Activated T-cell treated with anti-CD3 and anti-CD28 coated beads, Interleukin-2, amount 50 U/mL, for 4 hours (primary cell): ENCODE measurements around the gene KIAA1191. TPM values are rescaled to one million over a fixed set of nuclear protein-coding genes. Genes with fewer than 3 reads are reported as not detected.
A peak's percentile ranks its signal among the peaks of the same experiment; 100 is the strongest.

ENCODE experiments used
- ATAC-seq, 2 donors: fragments of 200-7000 bp; cut with Tn5 transposase; one replicate each; pipeline ENCODE4 v1.10.0; 2021
- DNase-seq: peaks from one replicate; pipeline ENCODE4 v3.0.0-alpha.2; 2020
- H3K27me3 Mint-ChIP-seq: one replicate; pipeline ENCODE4 v1.8.0; 2021; ENCODE audit warnings: low read depth, mixed read lengths
- H3K36me3 Mint-ChIP-seq: one replicate; pipeline ENCODE4 v1.8.0; 2022; ENCODE audit warnings: mixed read lengths; ENCODE audit not compliant: insufficient read depth
- H3K4me1 Mint-ChIP-seq: one replicate; pipeline ENCODE4 v1.8.0; 2021; ENCODE audit warnings: low read depth, mixed read lengths
- H3K4me3 Mint-ChIP-seq: one replicate; pipeline ENCODE4 v1.8.0; 2021; ENCODE audit warnings: mild to moderate bottlenecking, moderate library complexity, mixed read lengths
- H3K9me3 Mint-ChIP-seq: one replicate; pipeline ENCODE4 v1.8.0; 2021; ENCODE audit warnings: mixed read lengths
- total RNA-seq, 3 donors: library from RNA; stranded (reverse); gene quantifications; one replicate each; pipeline ENCODE4 v1.2.1, GENCODE V29; 2021

Gene KIAA1191
- total RNA-seq, 3 donors from 2014 or later, result 33.0 to 36.2 (median 34.1) TPM

- Mint-ChIP-seq H3K4me3 (no peak overlapping the region), H3K27me3 (no peaks in the 10 kb centered on the region), H3K4me1 (no peaks in the 10 kb centered on the region), H3K36me3 (peaks cover 10% of the 10 kb centered on the region), H3K9me3 (no peaks in the 10 kb centered on the region)
- no peak for ATAC-seq
- DNase-seq, result no peak
Observed at GRCh38 chr5:176394881-176395675, 33.5 kb upstream of the KIAA1191 start.

- Mint-ChIP-seq H3K4me1 (peaks cover 3% of the 10 kb centered on the region), H3K4me3 (no peak overlapping the region), H3K9me3 (no peaks in the 10 kb centered on the region), H3K27me3 (no peaks in the 10 kb centered on the region), H3K36me3 (peaks cover 10% of the 10 kb centered on the region)
- DNase-seq, result no peak
- no peak for ATAC-seq
Observed at GRCh38 chr5:176394096-176394495, 32.5 kb upstream of the KIAA1191 start.

- DNase-seq (no peak), ATAC-seq (no peak)
- Mint-ChIP-seq H3K4me1 (peaks cover 7% of the 10 kb centered on the region), H3K36me3 (peaks cover 11% of the 10 kb centered on the region), H3K4me3 (no peak overlapping the region), H3K9me3 (no peaks in the 10 kb centered on the region), H3K27me3 (no peaks in the 10 kb centered on the region)
Observed at GRCh38 chr5:176392526-176392925, 31.0 kb upstream of the KIAA1191 start.

GRCh38 chr5:176391999-176392398, 30.4 kb upstream of the KIAA1191 start:
- Mint-ChIP-seq H3K4me3 (no peak overlapping the region), H3K36me3 (peaks cover 15% of the 10 kb centered on the region), H3K9me3 (no peaks in the 10 kb centered on the region), H3K27me3 (no peaks in the 10 kb centered on the region), H3K4me1 (peaks cover 12% of the 10 kb centered on the region)
- no peak for ATAC-seq
- DNase-seq, result no peak

- H3K4me1 Mint-ChIP-seq, result peaks cover 17% of the 10 kb centered on the region
- H3K36me3 Mint-ChIP-seq, result peaks cover 19% of the 10 kb centered on the region
- H3K4me3 Mint-ChIP-seq, result no peak overlapping the region
- DNase-seq (no peak), ATAC-seq (no peak)
- H3K27me3 Mint-ChIP-seq, result no peaks in the 10 kb centered on the region
- H3K9me3 Mint-ChIP-seq, result no peaks in the 10 kb centered on the region
Observed at GRCh38 chr5:176391479-176391878, 29.9 kb upstream of the KIAA1191 start.

GRCh38 chr5:176389135-176390123, 27.9 kb upstream of the KIAA1191 start:
- Mint-ChIP-seq H3K27me3 (no peaks in the 10 kb centered on the region), H3K9me3 (no peaks in the 10 kb centered on the region), H3K4me3 (peak overlapping the region; percentile 100), H3K4me1 (peaks cover 31% of the 10 kb centered on the region), H3K36me3 (peaks cover 34% of the 10 kb centered on the region)
- DNase-seq (no peak), ATAC-seq (peak; percentile 46 to 49)

GRCh38 chr5:176388444-176389134, 27.0 kb upstream of the KIAA1191 start, which contains the start of the genes HIGD2A and NOP16:
HIGD2A (plus strand) TSS chr5:176388751; CDS start chr5:176388820, 69 bp downstream.
NOP16 (minus strand) TSS chr5:176388598; CDS start chr5:176388539, 59 bp downstream.
- ATAC-seq (peak; percentile 88 to 90), DNase-seq (peak; percentile 99)
- no peaks in the 10 kb centered on the region for H3K27me3 Mint-ChIP-seq
- H3K4me1 Mint-ChIP-seq, result peaks cover 31% of the 10 kb centered on the region
- H3K4me3 Mint-ChIP-seq, result peak within 1 kb of the TSS; percentile 100
- no peaks in the 10 kb centered on the region for H3K9me3 Mint-ChIP-seq
- peaks cover 41% of the 10 kb centered on the region for H3K36me3 Mint-ChIP-seq

- Mint-ChIP-seq H3K9me3 (no peaks in the 10 kb centered on the region), H3K36me3 (peaks cover 38% of the 10 kb centered on the region), H3K27me3 (no peaks in the 10 kb centered on the region), H3K4me3 (peak overlapping the region; percentile 100), H3K4me1 (peaks cover 31% of the 10 kb centered on the region)
- DNase-seq (no peak), ATAC-seq (peak; percentile 0)
Observed at GRCh38 chr5:176388003-176388443, 26.5 kb upstream of the KIAA1191 start.

- Mint-ChIP-seq H3K36me3 (peaks cover 40% of the 10 kb centered on the region), H3K9me3 (no peaks in the 10 kb centered on the region), H3K27me3 (no peaks in the 10 kb centered on the region), H3K4me1 (peaks cover 31% of the 10 kb centered on the region), H3K4me3 (peak overlapping the region; percentile 100)
- ATAC-seq, result no peak
- no peak for DNase-seq
Observed at GRCh38 chr5:176387384-176387925, 25.9 kb upstream of the KIAA1191 start.

- H3K9me3 Mint-ChIP-seq, result no peaks in the 10 kb centered on the region
- peak overlapping the region; percentile 100 for H3K4me3 Mint-ChIP-seq
- DNase-seq, result no peak
- no peaks in the 10 kb centered on the region for H3K27me3 Mint-ChIP-seq
- H3K4me1 Mint-ChIP-seq, result peaks cover 31% of the 10 kb centered on the region
- no peak for ATAC-seq
- H3K36me3 Mint-ChIP-seq, result peaks cover 43% of the 10 kb centered on the region
Observed at GRCh38 chr5:176386491-176386890, 24.9 kb upstream of the KIAA1191 start.

GRCh38 chr5:176384991-176385390, 23.4 kb upstream of the KIAA1191 start:
- no peak for DNase-seq
- Mint-ChIP-seq H3K9me3 (no peaks in the 10 kb centered on the region), H3K4me1 (peaks cover 31% of the 10 kb centered on the region), H3K36me3 (peaks cover 47% of the 10 kb centered on the region), H3K27me3 (no peaks in the 10 kb centered on the region), H3K4me3 (peak overlapping the region; percentile 42)
- ATAC-seq, result no peak

- Mint-ChIP-seq H3K4me1 (peaks cover 30% of the 10 kb centered on the region), H3K36me3 (peaks cover 52% of the 10 kb centered on the region), H3K4me3 (no peak overlapping the region), H3K27me3 (no peaks in the 10 kb centered on the region), H3K9me3 (no peaks in the 10 kb centered on the region)
- ATAC-seq (no peak), DNase-seq (no peak)
Observed at GRCh38 chr5:176384366-176384930, 22.9 kb upstream of the KIAA1191 start.

GRCh38 chr5:176383961-176384360, 22.4 kb upstream of the KIAA1191 start:
- Mint-ChIP-seq H3K36me3 (peaks cover 53% of the 10 kb centered on the region), H3K4me3 (no peak overlapping the region)
- no peak for DNase-seq

More at GRCh38 chr5:176383961-176384360, 22.4 kb upstream of the KIAA1191 start:
- no peaks in the 10 kb centered on the region for H3K9me3 Mint-ChIP-seq
- H3K4me1 Mint-ChIP-seq, result peaks cover 30% of the 10 kb centered on the region
- no peaks in the 10 kb centered on the region for H3K27me3 Mint-ChIP-seq
- ATAC-seq, result no peak
